WTC11 (cell line): ENCODE results near the gene CIRBP.

Experiments used
- CREB1 ChIP-seq: sonication (generic); formaldehyde crosslinking; IDR thresholded peaks from 2 replicates; pipeline ENCODE4 v1.8.0; 2023; ENCODE audit warnings: mild to moderate bottlenecking, missing genetic modification reagents
- CREM ChIP-seq: sonication (generic); formaldehyde crosslinking; IDR thresholded peaks from 2 replicates; pipeline ENCODE4 v1.8.1; 2022; ENCODE audit warnings: mild to moderate bottlenecking, missing genetic modification reagents, moderate library complexity
- NR1H2 ChIP-seq: sonication (generic); formaldehyde crosslinking; IDR thresholded peaks from 2 replicates; pipeline ENCODE4 v1.9.0; 2021; ENCODE audit warnings: mild to moderate bottlenecking, moderate library complexity, missing genetic modification reagents
- NR3C1 ChIP-seq: sonication (generic); formaldehyde crosslinking; conservative IDR thresholded peaks from 2 replicates; pipeline ENCODE4 v1.8.1; 2023; ENCODE audit warnings: low read depth, mild to moderate bottlenecking, missing genetic modification reagents
- ZNF396 ChIP-seq: fragments of 250-450 bp; sonication (Bioruptor Pico); IDR thresholded peaks from 2 replicates; pipeline ENCODE4 v1.8.0; 2021; ENCODE audit warnings: mild to moderate bottlenecking, moderate library complexity, borderline replicate concordance
- TF ChIP-seq, protein P1 (sequence below): fragments of 200-600 bp; IDR thresholded peaks from 2 replicates; pipeline ENCODE4 v1.8.0; 2022; ENCODE audit warnings: antibody characterized with exemption

DNA sequence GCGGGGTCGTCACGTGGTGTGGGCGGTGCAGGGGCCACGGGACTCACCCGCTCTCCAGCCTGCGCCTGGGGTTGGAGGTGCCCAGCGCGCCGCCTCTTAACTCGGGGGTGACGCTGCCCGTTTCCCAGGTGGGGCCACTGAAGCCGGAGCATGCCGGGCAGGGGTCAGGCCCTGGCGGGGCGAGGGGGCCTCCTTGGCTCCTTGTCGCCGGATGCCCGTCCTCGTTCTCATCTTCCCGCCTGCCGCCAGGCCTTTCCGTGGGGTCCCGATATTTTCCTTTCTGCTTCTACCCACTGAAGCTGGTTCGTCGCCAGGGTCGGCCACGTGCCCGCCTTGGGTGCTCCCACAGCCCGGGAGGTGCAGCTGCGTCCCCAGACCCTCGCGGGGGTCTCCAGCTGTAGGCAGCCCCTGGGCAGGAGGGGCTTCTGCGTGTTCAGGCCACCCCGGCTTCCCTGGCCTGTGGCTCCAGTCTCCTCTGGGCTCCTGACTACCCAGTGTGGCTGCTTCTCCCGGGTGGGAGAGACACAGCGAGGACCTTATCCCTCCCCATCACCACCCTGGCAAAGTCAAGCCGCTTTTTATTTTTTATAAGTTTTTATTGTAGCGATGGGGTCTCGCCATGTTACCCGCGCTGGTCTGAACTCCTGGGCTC, 7.0 kb downstream of the CIRBP start:
- TF ChIP-seq NR3C1 (no peak), NR1H2 (CRISPR knock-in tag) (no peak), ZNF396 (CRISPR knock-in tag) (no peak), CREB1 (no peak), CREM (no peak)
- TF ChIP-seq, protein P1, sequence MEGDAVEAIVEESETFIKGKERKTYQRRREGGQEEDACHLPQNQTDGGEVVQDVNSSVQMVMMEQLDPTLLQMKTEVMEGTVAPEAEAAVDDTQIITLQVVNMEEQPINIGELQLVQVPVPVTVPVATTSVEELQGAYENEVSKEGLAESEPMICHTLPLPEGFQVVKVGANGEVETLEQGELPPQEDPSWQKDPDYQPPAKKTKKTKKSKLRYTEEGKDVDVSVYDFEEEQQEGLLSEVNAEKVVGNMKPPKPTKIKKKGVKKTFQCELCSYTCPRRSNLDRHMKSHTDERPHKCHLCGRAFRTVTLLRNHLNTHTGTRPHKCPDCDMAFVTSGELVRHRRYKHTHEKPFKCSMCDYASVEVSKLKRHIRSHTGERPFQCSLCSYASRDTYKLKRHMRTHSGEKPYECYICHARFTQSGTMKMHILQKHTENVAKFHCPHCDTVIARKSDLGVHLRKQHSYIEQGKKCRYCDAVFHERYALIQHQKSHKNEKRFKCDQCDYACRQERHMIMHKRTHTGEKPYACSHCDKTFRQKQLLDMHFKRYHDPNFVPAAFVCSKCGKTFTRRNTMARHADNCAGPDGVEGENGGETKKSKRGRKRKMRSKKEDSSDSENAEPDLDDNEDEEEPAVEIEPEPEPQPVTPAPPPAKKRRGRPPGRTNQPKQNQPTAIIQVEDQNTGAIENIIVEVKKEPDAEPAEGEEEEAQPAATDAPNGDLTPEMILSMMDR, result no peak
